Fibroblast of lung (primary cell): ENCODE data around the gene CIAO3. TPM values are rescaled to one million over a fixed set of nuclear protein-coding genes. Genes with fewer than 3 reads are reported as not detected.

Experiments
- DNase-seq, 2 donors: peaks; one replicate each; pipeline versions ENCODE4 v3.0.0 to v3.0.0-alpha.2; 2010; ENCODE audit warnings: low read depth in 2 of 2
- H2AFZ ChIP-seq: 2 replicates; pipeline ENCODE4 v1.5.1; 2012; ENCODE audit warnings: low read length, control low read depth, inconsistent platforms
- H3K27ac ChIP-seq: 2 replicates; pipeline ENCODE4 v1.5.1; 2011; ENCODE audit warnings: low read length, control low read depth; ENCODE audit not compliant: insufficient read depth
- H3K27me3 ChIP-seq: 2 replicates; pipeline ENCODE4 v1.5.1; 2011; ENCODE audit warnings: mild to moderate bottlenecking, low read length; ENCODE audit not compliant: control insufficient read depth, insufficient read depth
- H3K36me3 ChIP-seq: 2 replicates; pipeline ENCODE4 v1.5.1; 2011; ENCODE audit warnings: low read length; ENCODE audit not compliant: control insufficient read depth, insufficient read depth
- H3K4me1 ChIP-seq: 2 replicates; pipeline ENCODE4 v1.5.1; 2011; ENCODE audit warnings: low read length; ENCODE audit not compliant: control insufficient read depth, insufficient read depth; ENCODE audit errors: extremely low read depth
- H3K4me2 ChIP-seq: 2 replicates; pipeline ENCODE4 v1.5.1; 2011; ENCODE audit warnings: low read length, control low read depth; ENCODE audit not compliant: insufficient read depth; ENCODE audit errors: extremely low read depth
- H3K4me3 ChIP-seq, 4 experiments: fragments of 200-600 bp in 1 of 4; sonication (generic) in 1 of 4; replicated peaks in 1 of 4; 2 replicates each; pipeline ENCODE4 v1.5.1; 2011 to 2016; ENCODE audit warnings: low read length in 4 of 4, low read depth in 3 of 4, mild to moderate bottlenecking in 3 of 4, control low read depth in 2 of 4, inconsistent platforms in 1 of 4, mixed read lengths in 1 of 4; ENCODE audit not compliant: insufficient read depth in 1 of 4; ENCODE audit errors: control extremely low read depth in 1 of 4
- H3K79me2 ChIP-seq: 2 replicates; pipeline ENCODE4 v1.5.1; 2012; ENCODE audit warnings: mild to moderate bottlenecking, low read length, inconsistent platforms; ENCODE audit not compliant: control insufficient read depth, insufficient read depth
- H3K9ac ChIP-seq: 2 replicates; pipeline ENCODE4 v1.5.1; 2011; ENCODE audit warnings: mild to moderate bottlenecking, low read length, control low read depth; ENCODE audit not compliant: insufficient read depth
- H3K9me3 ChIP-seq: 2 replicates; pipeline ENCODE4 v1.5.1; 2012; ENCODE audit warnings: low read depth, low read length; ENCODE audit not compliant: control insufficient read depth, insufficient read depth
- H4K20me1 ChIP-seq: 2 replicates; pipeline ENCODE4 v1.5.1; 2011; ENCODE audit warnings: low read length; ENCODE audit not compliant: control insufficient read depth, insufficient read depth; ENCODE audit errors: extremely low read depth
- EZH2 ChIP-seq: IDR thresholded peaks from 2 replicates; pipeline ENCODE4 v1.5.1; 2012; ENCODE audit warnings: low read length, control low read depth, mild to moderate bottlenecking; ENCODE audit errors: missing control alignments
- polyA plus RNA-seq, 2 donors: library from polyadenylated mRNA; depleted of rRNA in 1 of 2; stranded (reverse) in 1 of 2; unstranded in 1 of 2; fragments of >200 nt; gene quantifications; 2 replicates each; pipeline ENCODE4 v1.2.1, GENCODE V29; 2011 to 2012; ENCODE audit warnings: missing spikeins in 1 of 2
- total RNA-seq: library from RNA; depleted of rRNA; stranded (reverse); fragments of >200 nt; gene quantifications from 2 replicates; pipeline ENCODE4 v1.2.1, GENCODE V29; 2014
- TF ChIP-seq, protein P1 (sequence below), 2 donors: IDR thresholded peaks in 1 of 2; conservative IDR thresholded peaks in 1 of 2; 1 replicate in 1 of 2; 2 replicates in 1 of 2; pipeline ENCODE4 v1.5.1; 2011 to 2012; ENCODE audit warnings: low read length in 2 of 2, control low read depth in 1 of 2, inconsistent platforms in 1 of 2, low read depth in 1 of 2, mild to moderate bottlenecking in 1 of 2

CIAO3 gene
- total and polyA plus RNA-seq, 2 donors (not counting 1 experiment from before 2014, with no cell fraction given), result 9.3 to 31.0 TPM

DNA sequence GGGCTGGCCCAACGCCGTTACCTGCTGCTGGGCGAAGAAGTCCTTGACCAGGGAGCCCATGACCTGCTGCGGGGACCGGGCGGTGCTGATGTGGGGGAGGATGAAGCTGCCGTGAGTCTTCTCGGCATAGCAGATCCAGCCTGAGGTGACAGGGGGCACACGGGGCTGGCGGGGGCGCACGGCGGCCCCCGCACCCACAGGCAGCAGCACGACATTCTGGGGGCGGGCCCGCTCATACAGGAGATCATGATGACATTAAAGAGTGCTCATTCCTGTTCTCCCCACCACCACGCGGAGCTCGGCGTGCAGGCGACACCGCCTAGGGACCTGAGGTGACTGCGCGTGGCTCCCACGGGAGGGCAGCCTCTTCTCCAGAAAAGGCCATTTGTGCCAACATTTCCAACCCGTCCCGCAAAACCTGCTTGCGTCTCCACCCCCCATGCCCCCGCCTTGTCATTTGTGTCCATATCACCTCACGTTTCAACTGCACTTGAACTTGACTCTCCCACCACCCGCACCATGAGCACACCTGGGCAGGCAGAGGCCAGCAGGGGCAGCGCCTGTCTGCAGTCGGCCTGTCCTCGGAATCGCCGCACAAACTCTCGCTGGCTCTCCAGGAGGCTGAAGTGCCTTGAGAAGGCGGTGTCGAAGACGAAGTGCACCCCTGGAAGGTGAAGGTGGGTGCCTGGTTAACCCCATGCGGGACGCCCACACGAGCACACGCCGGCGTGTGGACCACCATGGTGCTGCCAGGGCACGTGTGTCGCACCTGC is 6.4 kb downstream of the CIAO3 start:
- peaks cover 30% of the 10 kb centered on the region for H3K36me3 ChIP-seq
- no peak for DNase-seq

DNA sequence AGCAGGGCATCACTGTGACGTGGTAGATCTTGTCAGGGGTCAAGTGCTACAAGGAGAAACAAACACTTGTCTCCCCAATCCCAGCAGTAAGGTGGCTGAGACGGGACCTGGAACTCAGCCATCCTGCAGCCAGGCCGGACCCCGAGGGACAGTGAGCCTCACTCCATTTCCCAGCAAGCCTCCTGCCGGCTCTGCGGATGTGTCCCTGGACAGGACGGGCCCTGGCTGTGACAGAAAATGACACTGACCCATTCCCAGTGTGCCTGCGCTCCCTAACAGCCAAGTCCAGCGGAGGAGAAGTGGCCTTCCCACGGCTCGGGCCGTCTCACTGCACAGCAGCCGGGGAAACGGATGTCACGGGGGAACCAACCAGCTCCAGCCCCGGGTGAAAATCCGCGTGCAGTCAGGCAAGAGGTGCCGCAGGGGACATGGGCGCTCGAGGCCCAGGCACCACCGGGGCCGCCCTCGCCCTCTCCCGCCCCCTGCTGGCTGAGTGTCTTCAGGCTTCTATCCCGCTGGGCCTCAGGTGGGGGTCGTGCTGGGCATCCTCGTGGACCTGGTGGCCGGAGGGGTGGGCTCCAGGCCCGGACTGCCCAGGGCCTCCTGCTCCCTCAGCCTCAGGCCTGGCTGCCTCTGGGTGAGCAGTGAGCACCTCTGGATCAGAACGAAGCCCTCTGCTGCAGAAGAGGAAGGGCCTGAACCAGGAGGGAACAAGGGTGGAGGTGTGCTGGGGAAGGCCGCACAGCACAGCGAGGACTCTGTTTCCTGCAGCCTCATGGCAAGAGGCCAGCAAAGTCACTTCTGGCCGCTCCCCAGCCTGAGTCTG is 7.2 kb downstream of the CIAO3 start:
- H3K9ac ChIP-seq, result no peak overlapping the region
- H2AFZ ChIP-seq, result no peak overlapping the region
- no peaks in the 10 kb centered on the region for H4K20me1 ChIP-seq
- no peaks in the 10 kb centered on the region for H3K4me1 ChIP-seq
- peaks cover 30% of the 10 kb centered on the region for H3K36me3 ChIP-seq
- H3K4me2 ChIP-seq, result no peak overlapping the region
- H3K79me2 ChIP-seq, result no peaks in the 10 kb centered on the region
- H3K27ac ChIP-seq, result no peak overlapping the region
- TF ChIP-seq, protein P1, sequence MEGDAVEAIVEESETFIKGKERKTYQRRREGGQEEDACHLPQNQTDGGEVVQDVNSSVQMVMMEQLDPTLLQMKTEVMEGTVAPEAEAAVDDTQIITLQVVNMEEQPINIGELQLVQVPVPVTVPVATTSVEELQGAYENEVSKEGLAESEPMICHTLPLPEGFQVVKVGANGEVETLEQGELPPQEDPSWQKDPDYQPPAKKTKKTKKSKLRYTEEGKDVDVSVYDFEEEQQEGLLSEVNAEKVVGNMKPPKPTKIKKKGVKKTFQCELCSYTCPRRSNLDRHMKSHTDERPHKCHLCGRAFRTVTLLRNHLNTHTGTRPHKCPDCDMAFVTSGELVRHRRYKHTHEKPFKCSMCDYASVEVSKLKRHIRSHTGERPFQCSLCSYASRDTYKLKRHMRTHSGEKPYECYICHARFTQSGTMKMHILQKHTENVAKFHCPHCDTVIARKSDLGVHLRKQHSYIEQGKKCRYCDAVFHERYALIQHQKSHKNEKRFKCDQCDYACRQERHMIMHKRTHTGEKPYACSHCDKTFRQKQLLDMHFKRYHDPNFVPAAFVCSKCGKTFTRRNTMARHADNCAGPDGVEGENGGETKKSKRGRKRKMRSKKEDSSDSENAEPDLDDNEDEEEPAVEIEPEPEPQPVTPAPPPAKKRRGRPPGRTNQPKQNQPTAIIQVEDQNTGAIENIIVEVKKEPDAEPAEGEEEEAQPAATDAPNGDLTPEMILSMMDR (conservative IDR thresholded peaks at IDR 0.05 in 1 of 2, IDR thresholded peaks at IDR 0.05 in 1 of 2; ENCODE audit: low read depth in 1 of 2, low read length in 2 of 2), result peak; percentile 21 to 35
- TF ChIP-seq EZH2, result no peak
- H3K27me3 ChIP-seq, result no peaks in the 10 kb centered on the region
- H3K4me3 ChIP-seq, result no peak overlapping the region
- H3K9me3 ChIP-seq, result no peaks in the 10 kb centered on the region
- DNase-seq, result no peak

More for the DNA sequence above, 6.4 kb downstream of the CIAO3 start:
- H3K27me3 ChIP-seq, result no peaks in the 10 kb centered on the region
- H3K4me1 ChIP-seq, result no peaks in the 10 kb centered on the region
- no peak overlapping the region for H2AFZ ChIP-seq
- TF ChIP-seq, protein P1 (conservative IDR thresholded peaks at IDR 0.05 in 1 of 2, IDR thresholded peaks at IDR 0.05 in 1 of 2; ENCODE audit: low read depth in 1 of 2, low read length in 2 of 2), result no peak
- no peak for TF ChIP-seq EZH2
- H3K9ac ChIP-seq, result no peak overlapping the region
- no peaks in the 10 kb centered on the region for H3K9me3 ChIP-seq
- no peaks in the 10 kb centered on the region for H3K79me2 ChIP-seq
- H3K27ac ChIP-seq, result no peak overlapping the region
- H4K20me1 ChIP-seq, result no peaks in the 10 kb centered on the region
- H3K4me3 ChIP-seq, result no peak overlapping the region
- H3K4me2 ChIP-seq, result no peak overlapping the region

DNA sequence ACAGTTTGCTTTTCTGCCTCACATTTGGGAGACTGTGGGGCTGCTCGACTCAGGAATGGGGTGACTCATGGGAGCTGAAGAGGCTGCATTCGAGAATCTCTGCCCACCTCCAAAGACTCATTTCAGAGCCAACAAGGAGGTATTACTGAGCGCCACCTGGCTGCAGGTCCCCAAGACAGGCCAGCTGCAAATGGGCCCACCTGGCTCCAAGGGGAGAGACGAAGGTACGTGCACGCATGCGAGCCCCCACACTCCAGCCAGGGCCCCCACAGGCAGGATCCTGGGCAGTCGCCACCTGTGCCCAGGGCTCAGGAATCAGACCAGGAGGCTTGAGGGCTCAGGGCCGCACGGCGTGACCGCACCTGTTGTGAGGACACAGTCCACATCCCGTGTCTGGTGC is 7.9 kb downstream of the CIAO3 start:
- H2AFZ ChIP-seq, result no peak overlapping the region
- TF ChIP-seq, protein P1 (conservative IDR thresholded peaks at IDR 0.05 in 1 of 2, IDR thresholded peaks at IDR 0.05 in 1 of 2; ENCODE audit: low read depth in 1 of 2, low read length in 2 of 2), result no peak
- TF ChIP-seq EZH2, result no peak

More for the DNA sequence above, 7.9 kb downstream of the CIAO3 start:
- Histone ChIP-seq H3K4me3 (no peak overlapping the region), H4K20me1 (no peaks in the 10 kb centered on the region), H3K9me3 (no peaks in the 10 kb centered on the region), H3K4me1 (no peaks in the 10 kb centered on the region), H3K27ac (no peak overlapping the region), H3K79me2 (no peaks in the 10 kb centered on the region), H3K4me2 (no peak overlapping the region), H3K9ac (no peak overlapping the region), H3K27me3 (no peaks in the 10 kb centered on the region), H3K36me3 (peaks cover 30% of the 10 kb centered on the region)
- peak in 1 of 2 donors; percentile 32 for DNase-seq
